IMR-90 (cell line): ENCODE measurements around the gene NTRK3. TPM values are rescaled to one million over a fixed set of nuclear protein-coding genes. Genes with fewer than 3 reads are reported as not detected.

Experiments used
- ATAC-seq: fragments of 200-7000 bp; cut with Tn5 transposase; 2 replicates; pipeline ENCODE4 v1.9.1; 2020; ENCODE audit warnings: low read depth, mild to moderate bottlenecking, moderate library complexity
- BruUV-seq: library from RNA; stranded (reverse); fragments of 400-500 nt; replicated peaks from 2 replicates; lab custom pipeline; 2021; lab: Mats Ljungman, UMichigan
- CTCF ChIA-PET: fragments of 300-600 bp; formaldehyde crosslinking; extraction: SDS; loops from one replicate; lab custom pipeline; 2021; ENCODE audit warnings: antibody characterized with exemption; lab: Yijun Ruan, JAX
- POLR2A ChIA-PET: fragments of 300-600 bp; sonication (Branson Sonifier 250); formaldehyde crosslinking; loops from one replicate; lab custom pipeline; 2022; ENCODE audit warnings: antibody characterized with exemption; ENCODE audit not compliant: unreplicated experiment; lab: Charles Lee
- DNase-seq: peaks from one replicate; pipeline ENCODE4 v3.0.0; 2013
- H2AFZ ChIP-seq: replicated peaks from 2 replicates; pipeline ENCODE3; 2013; ENCODE audit warnings: low read length, mild to moderate bottlenecking; ENCODE audit not compliant: poor library complexity
- H2AK5ac ChIP-seq: 2 replicates; pipeline ENCODE4 v1.6.1; 2013; ENCODE audit warnings: low read depth, low read length, inconsistent platforms
- H2AK9ac ChIP-seq: replicated peaks from 2 replicates; pipeline ENCODE3; 2013; ENCODE audit warnings: mild to moderate bottlenecking, low read depth, low read length, moderate library complexity; ENCODE audit not compliant: poor library complexity
- H2BK120ac ChIP-seq: 2 replicates; pipeline ENCODE4 v1.6.1; 2013; ENCODE audit warnings: low read depth, low read length, inconsistent platforms
- H2BK15ac ChIP-seq: 3 replicates; pipeline ENCODE4 v1.6.1; 2013; ENCODE audit warnings: low read depth, low read length, inconsistent platforms
- H2BK20ac ChIP-seq: 2 replicates; pipeline ENCODE4 v1.6.1; 2013; ENCODE audit warnings: low read depth, mild to moderate bottlenecking, inconsistent platforms, low read length, moderate library complexity
- H2BK5ac ChIP-seq: 2 replicates; pipeline ENCODE4 v1.6.1; 2013; ENCODE audit warnings: mild to moderate bottlenecking, low read depth, low read length, inconsistent platforms; ENCODE audit not compliant: poor library complexity, severe bottlenecking
- H3K14ac ChIP-seq: replicated peaks from 2 replicates; pipeline ENCODE4 v1.6.1; 2013; ENCODE audit warnings: low read depth, low read length, inconsistent platforms
- H3K18ac ChIP-seq: 2 replicates; pipeline ENCODE4 v1.6.1; 2013; ENCODE audit warnings: low read depth, low read length, control low read depth
- H3K23ac ChIP-seq: 2 replicates; pipeline ENCODE4 v1.6.1; 2013; ENCODE audit warnings: low read depth, low read length, inconsistent platforms
- H3K27ac ChIP-seq: 2 replicates; pipeline ENCODE4 v1.5.1; 2013; ENCODE audit warnings: mild to moderate bottlenecking, control low read depth, low read length; ENCODE audit not compliant: insufficient read depth
- H3K27me3 ChIP-seq: 2 replicates; pipeline ENCODE4 v1.6.1; 2013; ENCODE audit warnings: low read length; ENCODE audit not compliant: control insufficient read depth, insufficient read depth
- H3K36me3 ChIP-seq: 2 replicates; pipeline ENCODE4 v1.6.1; 2013; ENCODE audit warnings: low read length, mixed read lengths; ENCODE audit not compliant: control insufficient read depth, insufficient read depth
- H3K4ac ChIP-seq: 2 replicates; pipeline ENCODE4 v1.6.1; 2013; ENCODE audit warnings: low read depth, low read length, inconsistent platforms
- H3K4me1 ChIP-seq: 2 replicates; pipeline ENCODE4 v1.6.1; 2013; ENCODE audit warnings: low read length, mixed read lengths; ENCODE audit not compliant: control insufficient read depth, insufficient read depth
- H3K4me2 ChIP-seq: 2 replicates; pipeline ENCODE4 v1.6.1; 2013; ENCODE audit warnings: low read depth, mild to moderate bottlenecking, control low read depth, low read length, moderate library complexity
- H3K4me3 ChIP-seq: 2 replicates; pipeline ENCODE4 v1.5.1; 2013; ENCODE audit warnings: low read depth, mild to moderate bottlenecking, control low read depth, low read length, moderate library complexity; ENCODE audit not compliant: insufficient read depth
- H3K56ac ChIP-seq: 2 replicates; pipeline ENCODE4 v1.6.1; 2013; ENCODE audit warnings: low read length, inconsistent platforms; ENCODE audit not compliant: insufficient read depth; ENCODE audit errors: extremely low read depth
- H3K79me1 ChIP-seq, 2 experiments: 2 replicates each; pipeline ENCODE4 v1.6.1; 2013; ENCODE audit warnings: low read length in 2 of 2, inconsistent platforms in 1 of 2, low read depth in 1 of 2
- H3K9ac ChIP-seq: 2 replicates; pipeline ENCODE4 v1.6.1; 2013; ENCODE audit warnings: low read depth, low read length, control low read depth
- H3K9me1 ChIP-seq: 2 replicates; pipeline ENCODE4 v1.6.1; 2013; ENCODE audit warnings: low read length, inconsistent platforms; ENCODE audit not compliant: insufficient read depth
- H3K9me3 ChIP-seq: 2 replicates; pipeline ENCODE4 v1.6.1; 2013; ENCODE audit warnings: low read length; ENCODE audit not compliant: control insufficient read depth, insufficient read depth
- H4K20me1 ChIP-seq: 2 replicates; pipeline ENCODE4 v1.6.1; 2013; ENCODE audit warnings: low read length, inconsistent platforms; ENCODE audit not compliant: insufficient read depth
- H4K5ac ChIP-seq: 2 replicates; pipeline ENCODE4 v1.6.1; 2013; ENCODE audit warnings: mild to moderate bottlenecking, low read depth, low read length, control low read depth
- H4K8ac ChIP-seq, 2 experiments: 2 replicates each; pipeline ENCODE4 v1.6.1; 2013; ENCODE audit warnings: low read depth in 2 of 2, low read length in 2 of 2, control low read depth in 1 of 2, inconsistent platforms in 1 of 2
- H4K91ac ChIP-seq: 2 replicates; pipeline ENCODE4 v1.6.1; 2013; ENCODE audit warnings: low read depth, low read length, inconsistent platforms; ENCODE audit not compliant: insufficient read depth
- BHLHE40 ChIP-seq: fragments of 150-350 bp; IDR thresholded peaks from 2 replicates; pipeline ENCODE4 v1.6.1; 2016; ENCODE audit warnings: mild to moderate bottlenecking, low read depth, low read length
- CHD1 ChIP-seq: IDR thresholded peaks from 2 replicates; pipeline ENCODE4 v1.6.1; 2012; ENCODE audit warnings: low read depth, low read length, improper control_type of control experiment
- FOS ChIP-seq: fragments of 150-350 bp; IDR thresholded peaks from 2 replicates; pipeline ENCODE4 v1.6.1; 2016; ENCODE audit warnings: low read depth, low read length
- MAFK ChIP-seq: IDR thresholded peaks from 2 replicates; pipeline ENCODE4 v1.6.1; 2012; ENCODE audit warnings: low read depth, low read length, improper control_type of control experiment
- MXI1 ChIP-seq: IDR thresholded peaks from 2 replicates; pipeline ENCODE4 v1.6.1; 2012; ENCODE audit warnings: low read depth, mild to moderate bottlenecking, low read length, moderate library complexity, borderline replicate concordance
- NFE2L2 ChIP-seq: fragments of 150-350 bp; IDR thresholded peaks from 2 replicates; pipeline ENCODE4 v1.6.1; 2016; ENCODE audit warnings: low read depth, mild to moderate bottlenecking, low read length
- POLR2A ChIP-seq: IDR thresholded peaks from 2 replicates; pipeline ENCODE4 v1.6.1; 2012; ENCODE audit warnings: mild to moderate bottlenecking, low read depth, low read length
- RAD21 ChIP-seq: IDR thresholded peaks from 2 replicates; pipeline ENCODE4 v1.6.1; 2012; ENCODE audit warnings: low read length, improper control_type of control experiment
- RCOR1 ChIP-seq: IDR thresholded peaks from 2 replicates; pipeline ENCODE4 v1.6.1; 2012; ENCODE audit warnings: mild to moderate bottlenecking, low read length, improper control_type of control experiment; ENCODE audit not compliant: insufficient replicate concordance
- WGBS, 2 experiments: methylation state at CpG; one replicate each; pipeline versions ENCODE4 v1.1.5 to v1.1.7; 2013; ENCODE audit warnings: missing lambda C conversion rate in 2 of 2; ENCODE audit not compliant: insufficient read length in 1 of 2; ENCODE audit errors: extremely low coverage in 2 of 2; 5-methylcytosine and 5-hydroxymethylcytosine counted together
- dilution Hi-C: fragments of 300-500 bp; cut with HindIII; formaldehyde crosslinking; loops from one replicate; pipeline ENCODE4 v1.14.3; 2018; ENCODE audit warnings: low sequenced_read_pairs; ENCODE audit not compliant: unreplicated experiment
- in situ Hi-C: fragments of 300-500 bp; cut with MboI; formaldehyde crosslinking; loops from 3 replicates; pipeline ENCODE4 v1.14.3; 2019; ENCODE audit warnings: low sequenced_read_pairs, inconsistent platforms, mixed read lengths
- intact Hi-C: fragments of 100-400 bp; cut with micrococcal nuclease; formaldehyde crosslinking; loops from 2 replicates; pipeline ENCODE4 v1.10.0; 2022
- polyA plus RNA-seq, 3 experiments: library from polyadenylated mRNA; depleted of rRNA; stranded (reverse); fragments of >200 nt; gene quantifications; 2 replicates each; pipeline ENCODE4 v1.2.3, GENCODE V29; 2012; ENCODE audit warnings: low replicate concordance in 1 of 3
- total RNA-seq: library from RNA; depleted of rRNA; stranded (reverse); fragments of >200 nt; gene quantifications from 2 replicates; pipeline ENCODE4 v1.2.3, GENCODE V29; 2012
- TF ChIP-seq, protein P1 (sequence below): conservative IDR thresholded peaks from 2 replicates; pipeline ENCODE4 v1.5.1; 2012; ENCODE audit warnings: mild to moderate bottlenecking, low read depth, low read length, improper control_type of control experiment
- TF ChIP-seq, protein P2 (sequence below): fragments of 150-350 bp; IDR thresholded peaks from 2 replicates; pipeline ENCODE4 v1.6.1; 2017; ENCODE audit warnings: mild to moderate bottlenecking, antibody characterized with exemption, low read length, low read depth

NTRK3 gene
- total and polyA plus RNA-seq, 2 of the 4 experiments (the other 2 are of a cell fraction) = under 0.01 to 0.15 TPM

DNA sequence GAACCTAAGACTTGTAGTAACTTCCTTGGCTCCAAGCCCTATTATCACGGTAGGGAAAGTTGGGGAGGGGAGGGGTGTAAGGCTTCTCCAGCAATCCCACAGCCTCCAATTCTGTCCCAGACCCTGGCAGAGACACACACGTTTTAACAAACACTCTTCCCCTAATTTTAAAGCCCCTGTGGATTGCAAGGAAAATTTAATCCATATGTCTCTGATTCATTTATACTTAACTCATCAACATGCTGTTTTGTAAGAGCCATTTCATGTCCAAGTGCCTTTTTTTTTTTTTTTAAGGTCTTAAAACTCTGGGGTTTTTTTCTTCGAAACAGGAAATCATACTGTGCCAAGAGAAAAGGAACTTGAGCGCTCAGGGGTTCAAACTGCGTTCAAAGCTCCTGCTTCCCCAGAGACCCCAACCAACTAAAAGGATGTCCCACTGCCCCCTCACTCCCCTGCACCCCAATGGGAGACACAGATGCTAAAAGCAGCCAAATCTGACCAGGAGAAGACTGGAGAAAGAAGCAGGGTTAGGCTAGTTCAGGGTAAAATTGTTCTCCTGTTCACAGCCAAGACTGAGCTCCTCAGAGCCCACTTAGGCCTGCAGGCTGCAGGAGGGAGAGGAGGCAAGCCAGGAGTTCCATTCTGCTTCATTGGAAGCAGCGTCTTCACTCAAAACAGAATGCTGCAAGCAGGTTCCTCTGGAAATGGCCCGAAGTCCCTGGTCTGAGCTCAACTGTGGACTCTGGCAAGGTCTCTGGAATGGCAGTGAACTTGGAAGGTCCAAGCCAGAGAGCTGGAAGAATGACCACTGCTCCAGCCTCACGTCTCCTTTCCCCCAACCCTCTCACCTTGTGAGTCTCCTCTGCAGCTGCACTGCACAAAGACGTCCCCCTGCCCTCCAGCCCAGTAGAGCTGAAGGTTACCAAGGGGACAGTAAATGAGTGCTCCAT, 172.5 kb downstream of the NTRK3 start (continued):
- TF ChIP-seq, protein P1, sequence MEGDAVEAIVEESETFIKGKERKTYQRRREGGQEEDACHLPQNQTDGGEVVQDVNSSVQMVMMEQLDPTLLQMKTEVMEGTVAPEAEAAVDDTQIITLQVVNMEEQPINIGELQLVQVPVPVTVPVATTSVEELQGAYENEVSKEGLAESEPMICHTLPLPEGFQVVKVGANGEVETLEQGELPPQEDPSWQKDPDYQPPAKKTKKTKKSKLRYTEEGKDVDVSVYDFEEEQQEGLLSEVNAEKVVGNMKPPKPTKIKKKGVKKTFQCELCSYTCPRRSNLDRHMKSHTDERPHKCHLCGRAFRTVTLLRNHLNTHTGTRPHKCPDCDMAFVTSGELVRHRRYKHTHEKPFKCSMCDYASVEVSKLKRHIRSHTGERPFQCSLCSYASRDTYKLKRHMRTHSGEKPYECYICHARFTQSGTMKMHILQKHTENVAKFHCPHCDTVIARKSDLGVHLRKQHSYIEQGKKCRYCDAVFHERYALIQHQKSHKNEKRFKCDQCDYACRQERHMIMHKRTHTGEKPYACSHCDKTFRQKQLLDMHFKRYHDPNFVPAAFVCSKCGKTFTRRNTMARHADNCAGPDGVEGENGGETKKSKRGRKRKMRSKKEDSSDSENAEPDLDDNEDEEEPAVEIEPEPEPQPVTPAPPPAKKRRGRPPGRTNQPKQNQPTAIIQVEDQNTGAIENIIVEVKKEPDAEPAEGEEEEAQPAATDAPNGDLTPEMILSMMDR = no peak

DNA sequence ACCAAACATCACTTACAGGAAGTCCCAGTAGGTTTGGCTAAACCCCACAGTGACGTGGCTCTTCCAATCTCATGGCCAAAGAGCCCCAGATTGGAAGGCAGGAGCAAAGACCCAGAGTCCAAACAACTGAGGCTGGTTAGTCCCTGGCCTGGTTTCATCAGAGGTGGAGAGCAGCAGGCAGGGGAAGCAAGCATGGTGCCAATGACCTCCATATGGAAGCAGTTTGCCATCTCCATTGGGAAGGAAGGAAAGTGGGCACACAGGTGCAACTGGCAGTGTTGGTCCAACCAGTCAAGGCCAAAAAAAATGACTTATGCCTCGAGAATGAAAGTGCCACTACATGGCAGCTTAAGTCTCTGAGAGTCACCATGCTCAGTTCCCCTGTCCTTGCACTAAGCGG, 175.9 kb downstream of the NTRK3 start:
- Histone ChIP-seq H3K36me3 (no peaks in the 10 kb centered on the region), H3K14ac (no peak overlapping the region), H2AK5ac (no peak overlapping the region), H3K9me1 (no peaks in the 10 kb centered on the region), H4K91ac (no peak overlapping the region), H3K79me1 (no peaks in the 10 kb centered on the region), H2AFZ (no peak overlapping the region), H3K9me3 (peaks cover 25% of the 10 kb centered on the region), H3K23ac (no peak overlapping the region), H3K27ac (no peak overlapping the region), H3K27me3 (no peaks in the 10 kb centered on the region), H3K4me1 (no peaks in the 10 kb centered on the region), H3K4me3 (no peak overlapping the region), H4K8ac (no peak overlapping the region), H2BK20ac (no peak overlapping the region), H4K5ac (no peak overlapping the region), H3K4me2 (no peak overlapping the region), H2BK5ac (no peak overlapping the region), H3K9ac (no peak overlapping the region), H2BK120ac (no peak overlapping the region), H3K4ac (no peak overlapping the region), H2BK15ac (no peak overlapping the region), H3K18ac (no peak overlapping the region), H3K56ac (no peak overlapping the region), H2AK9ac (no peak overlapping the region), H4K20me1 (no peaks in the 10 kb centered on the region)
- ChIA-PET POLR2A (no interaction called here), CTCF (no interaction called here)
- 15% methylated on average over 3 of the region's 3 CpGs; no CpG with 5 or more reads in 1 of the 2 experiments for WGBS, 2 experiments
- BruUV-seq = no TSS peak
- dilution Hi-C loops = no loop called here
- DNase-seq (no peak), ATAC-seq (no peak)
- intact Hi-C loops = no loop called here
- in situ Hi-C loops = no loop called here
- no peak for TF ChIP-seq NFE2L2
- TF ChIP-seq, protein P1 = no peak
- no peak for TF ChIP-seq RCOR1
- no peak for TF ChIP-seq MAFK
- TF ChIP-seq MXI1 = no peak
- TF ChIP-seq RAD21 = no peak
- no peak for TF ChIP-seq POLR2A
- TF ChIP-seq FOS = no peak
- no peak for TF ChIP-seq CHD1
- TF ChIP-seq, protein P2, sequence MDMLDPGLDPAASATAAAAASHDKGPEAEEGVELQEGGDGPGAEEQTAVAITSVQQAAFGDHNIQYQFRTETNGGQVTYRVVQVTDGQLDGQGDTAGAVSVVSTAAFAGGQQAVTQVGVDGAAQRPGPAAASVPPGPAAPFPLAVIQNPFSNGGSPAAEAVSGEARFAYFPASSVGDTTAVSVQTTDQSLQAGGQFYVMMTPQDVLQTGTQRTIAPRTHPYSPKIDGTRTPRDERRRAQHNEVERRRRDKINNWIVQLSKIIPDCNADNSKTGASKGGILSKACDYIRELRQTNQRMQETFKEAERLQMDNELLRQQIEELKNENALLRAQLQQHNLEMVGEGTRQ = no peak
- no peak for TF ChIP-seq BHLHE40
